Left lung (tissue), 10 donors: Measurements from ENCODE around the gene NIM1K. TPM values are rescaled to one million over a fixed set of nuclear protein-coding genes. Genes with fewer than 3 reads are reported as not detected.

Source experiments
- ATAC-seq: fragments of 200-7000 bp; cut with Tn5 transposase; one replicate; pipeline ENCODE4 v1.9.1; 2020; ENCODE audit warnings: moderate library complexity
- DNase-seq, 4 donors: peaks; one replicate each; pipeline ENCODE4 v3.0.0-alpha.2; 2013 to 2020
- H3K27ac ChIP-seq, 2 donors: fragments of 200-600 bp; sonication (generic) in 1 of 2; one replicate each; pipeline versions ENCODE4 v1.5.0 to v1.8.0; 2020 to 2021
- H3K27me3 ChIP-seq, 2 donors: fragments of 200-600 bp; sonication (generic) in 1 of 2; one replicate each; pipeline versions ENCODE4 v1.5.0 to v1.8.0; 2020 to 2021
- H3K36me3 ChIP-seq, 2 donors: fragments of 200-600 bp; sonication (generic) in 1 of 2; one replicate each; pipeline versions ENCODE4 v1.5.0 to v1.8.0; 2020 to 2021
- H3K4me1 ChIP-seq, 2 donors: fragments of 200-600 bp; one replicate each; pipeline ENCODE4 v1.8.0; 2021
- H3K4me3 ChIP-seq, 2 donors: fragments of 200-600 bp; sonication (generic) in 1 of 2; one replicate each; pipeline versions ENCODE4 v1.5.0 to v1.8.0; 2020 to 2021; ENCODE audit warnings: mild to moderate bottlenecking in 1 of 2
- H3K9me3 ChIP-seq, 2 donors: fragments of 200-600 bp; sonication (generic) in 1 of 2; one replicate each; pipeline versions ENCODE4 v1.5.0 to v1.8.0; 2020 to 2021
- CTCF ChIP-seq, 2 donors: fragments of 200-600 bp; sonication (generic) in 1 of 2; IDR thresholded peaks; one replicate each; pipeline versions ENCODE4 v1.5.0 to v1.8.0; 2021; ENCODE audit warnings: antibody characterized with exemption in 2 of 2
- intact Hi-C, 2 donors: fragments of 100-400 bp; cut with DNase I; formaldehyde crosslinking; loops; one replicate each; pipeline versions ENCODE4 v1.11.2 to v1.14.2; 2022
- polyA plus RNA-seq, 6 donors: library from polyadenylated mRNA; unstranded; fragments of 120-200 nt; gene quantifications; one replicate each; pipeline ENCODE4 v1.2.1, GENCODE V29; 2013; ENCODE audit not compliant: insufficient read length in 6 of 6
- total RNA-seq, 2 donors: library from RNA; stranded (reverse); fragmentation: NEBNext Ultra II Directional; extraction: Animal tissue kit (Norgen Biotek cat#: 25700); gene quantifications; one replicate each; pipeline ENCODE4 v1.2.1, GENCODE V29; 2021
- donor health status: DM: no; HTN: yes; CAD: no.
- donor health status: DM: no; HTN: no; CAD: no.

Gene NIM1K
- total and polyA plus RNA-seq, 8 donors, result 0.44 to 3.0 (median 0.79) TPM

GRCh38 chr5:43149231-43149630, 42.8 kb upstream of the NIM1K start:
- Histone ChIP-seq H3K36me3 (peaks cover 0 to 42% of the 10 kb centered on the region in 2 donors), H3K9me3 (no peaks in the 10 kb centered on the region), H3K4me3 (no peak overlapping the region), H3K27me3 (no peaks in the 10 kb centered on the region), H3K27ac (no peak overlapping the region), H3K4me1 (no peaks in the 10 kb centered on the region)
- DNase-seq, result no peak
- intact Hi-C loops, result no loop called here
- TF ChIP-seq CTCF (IDR thresholded peaks at IDR 0.05), result no peak
- no peak for ATAC-seq

DNA sequence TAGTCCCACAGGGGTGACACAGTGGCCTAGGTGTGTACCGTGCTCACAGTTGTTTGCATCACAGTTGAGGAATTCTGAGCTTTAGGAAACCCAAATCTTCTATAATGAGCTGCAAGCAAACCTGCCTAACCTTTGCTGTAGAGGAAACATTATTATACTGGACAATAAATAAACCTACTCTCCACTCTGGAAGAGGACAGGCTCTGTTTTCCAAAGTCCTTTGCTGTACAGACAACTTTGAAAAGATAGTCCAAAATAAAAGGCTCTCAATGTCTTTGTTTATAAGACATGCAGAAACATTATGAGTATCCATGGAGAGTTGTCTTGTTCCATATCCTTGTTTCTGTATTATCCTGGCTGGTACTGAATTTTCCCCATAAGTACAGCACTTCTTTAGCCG, 42.0 kb upstream of the NIM1K start:
- Histone ChIP-seq H3K9me3 (no peaks in the 10 kb centered on the region), H3K4me3 (no peak overlapping the region), H3K27ac (no peak overlapping the region), H3K4me1 (no peaks in the 10 kb centered on the region), H3K36me3 (peaks cover 0 to 40% of the 10 kb centered on the region in 2 donors), H3K27me3 (no peaks in the 10 kb centered on the region)
- no peak for DNase-seq
- ATAC-seq, result no peak
- TF ChIP-seq CTCF (IDR thresholded peaks at IDR 0.05), result no peak
- intact Hi-C loops, result no loop called here

GRCh38 chr5:43150748-43151147, 41.3 kb upstream of the NIM1K start:
- ATAC-seq (no peak), DNase-seq (no peak)
- Histone ChIP-seq H3K36me3 (peaks cover 0 to 33% of the 10 kb centered on the region in 2 donors), H3K27me3 (no peaks in the 10 kb centered on the region), H3K9me3 (no peaks in the 10 kb centered on the region), H3K4me1 (no peaks in the 10 kb centered on the region), H3K27ac (no peak overlapping the region), H3K4me3 (no peak overlapping the region)
- TF ChIP-seq CTCF (IDR thresholded peaks at IDR 0.05), result no peak
- intact Hi-C loops, result no loop called here

GRCh38 chr5:43152946-43153345, 39.1 kb upstream of the NIM1K start:
- no peaks in the 10 kb centered on the region for H3K9me3 ChIP-seq
- H3K27ac ChIP-seq, result no peak overlapping the region
- DNase-seq, result no peak
- ATAC-seq, result no peak
- no peaks in the 10 kb centered on the region for H3K4me1 ChIP-seq
- TF ChIP-seq CTCF (IDR thresholded peaks at IDR 0.05), result no peak
- H3K4me3 ChIP-seq, result no peak overlapping the region
- H3K36me3 ChIP-seq, result peaks cover 0 to 18% of the 10 kb centered on the region in 2 donors
- H3K27me3 ChIP-seq, result no peaks in the 10 kb centered on the region
- intact Hi-C loops, result no loop called here

- Histone ChIP-seq H3K4me1 (no peaks in the 10 kb centered on the region), H3K36me3 (peaks cover 0 to 10% of the 10 kb centered on the region in 2 donors), H3K27me3 (no peaks in the 10 kb centered on the region), H3K27ac (no peak overlapping the region), H3K9me3 (no peaks in the 10 kb centered on the region), H3K4me3 (no peak overlapping the region)
- intact Hi-C loops, result no loop called here
- DNase-seq (no peak), ATAC-seq (no peak)
- TF ChIP-seq CTCF (IDR thresholded peaks at IDR 0.05), result no peak
These were observed 37.6 kb upstream of the NIM1K start for GRCh38 chr5:43154469-43154868.
